Progenitor cell of endocrine pancreas (in vitro differentiated cells): ENCODE measurements around the gene ENTHD1. TPM values are rescaled to one million over a fixed set of nuclear protein-coding genes. Genes with fewer than 3 reads are reported as not detected.

Experiments used
- DNase-seq: peaks from one replicate; pipeline ENCODE4 v3.0.0; 2021; ENCODE audit warnings: low spot score; ENCODE audit not compliant: unreplicated experiment
- H3K27ac Mint-ChIP-seq: 2 replicates; pipeline ENCODE4 v1.8.0; 2021; ENCODE audit warnings: mild to moderate bottlenecking, moderate library complexity, mixed read lengths
- H3K27me3 Mint-ChIP-seq: 2 replicates; pipeline ENCODE4 v1.8.0; 2021; ENCODE audit warnings: mixed read lengths
- H3K36me3 Mint-ChIP-seq: 2 replicates; pipeline ENCODE4 v1.8.0; 2022; ENCODE audit warnings: mixed read lengths; ENCODE audit not compliant: insufficient read depth
- H3K4me1 Mint-ChIP-seq: 2 replicates; pipeline ENCODE4 v1.8.0; 2021; ENCODE audit warnings: low read depth, mixed read lengths
- H3K4me3 Mint-ChIP-seq: 2 replicates; pipeline ENCODE4 v1.8.0; 2021; ENCODE audit warnings: low read depth, mild to moderate bottlenecking, moderate library complexity, mixed read lengths
- H3K9me3 Mint-ChIP-seq: 2 replicates; pipeline ENCODE4 v1.8.0; 2021; ENCODE audit warnings: low read depth, mixed read lengths
- total RNA-seq: library from RNA; stranded (reverse); gene quantifications from 2 replicates; pipeline ENCODE4 v1.2.1, GENCODE V29; 2021
- TF ChIP-seq, protein P1 (sequence below): fragments of 200-600 bp; sonication (generic); IDR thresholded peaks from one replicate; pipeline ENCODE4 v1.5.0; 2021; ENCODE audit warnings: antibody characterized with exemption, mild to moderate bottlenecking; ENCODE audit not compliant: unreplicated experiment

ENTHD1 gene
- total RNA-seq, 1 donor from 2014 or later: not detected

GRCh38 chr22:39818094-39818493, 75.5 kb downstream of the ENTHD1 start:
- Mint-ChIP-seq H3K4me1 (no peaks in the 10 kb centered on the region), H3K27me3 (peaks cover 9% of the 10 kb centered on the region), H3K27ac (no peak overlapping the region), H3K9me3 (no peaks in the 10 kb centered on the region), H3K36me3 (no peaks in the 10 kb centered on the region), H3K4me3 (no peak overlapping the region)
- no peak for DNase-seq
- TF ChIP-seq, protein P1, sequence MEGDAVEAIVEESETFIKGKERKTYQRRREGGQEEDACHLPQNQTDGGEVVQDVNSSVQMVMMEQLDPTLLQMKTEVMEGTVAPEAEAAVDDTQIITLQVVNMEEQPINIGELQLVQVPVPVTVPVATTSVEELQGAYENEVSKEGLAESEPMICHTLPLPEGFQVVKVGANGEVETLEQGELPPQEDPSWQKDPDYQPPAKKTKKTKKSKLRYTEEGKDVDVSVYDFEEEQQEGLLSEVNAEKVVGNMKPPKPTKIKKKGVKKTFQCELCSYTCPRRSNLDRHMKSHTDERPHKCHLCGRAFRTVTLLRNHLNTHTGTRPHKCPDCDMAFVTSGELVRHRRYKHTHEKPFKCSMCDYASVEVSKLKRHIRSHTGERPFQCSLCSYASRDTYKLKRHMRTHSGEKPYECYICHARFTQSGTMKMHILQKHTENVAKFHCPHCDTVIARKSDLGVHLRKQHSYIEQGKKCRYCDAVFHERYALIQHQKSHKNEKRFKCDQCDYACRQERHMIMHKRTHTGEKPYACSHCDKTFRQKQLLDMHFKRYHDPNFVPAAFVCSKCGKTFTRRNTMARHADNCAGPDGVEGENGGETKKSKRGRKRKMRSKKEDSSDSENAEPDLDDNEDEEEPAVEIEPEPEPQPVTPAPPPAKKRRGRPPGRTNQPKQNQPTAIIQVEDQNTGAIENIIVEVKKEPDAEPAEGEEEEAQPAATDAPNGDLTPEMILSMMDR: no peak

GRCh38 chr22:39815932-39816331, 77.6 kb downstream of the ENTHD1 start:
- Mint-ChIP-seq H3K27me3 (peaks cover 7% of the 10 kb centered on the region), H3K4me1 (no peaks in the 10 kb centered on the region), H3K27ac (no peak overlapping the region), H3K36me3 (no peaks in the 10 kb centered on the region), H3K4me3 (no peak overlapping the region), H3K9me3 (no peaks in the 10 kb centered on the region)
- TF ChIP-seq, protein P1: no peak
- no peak for DNase-seq

DNA sequence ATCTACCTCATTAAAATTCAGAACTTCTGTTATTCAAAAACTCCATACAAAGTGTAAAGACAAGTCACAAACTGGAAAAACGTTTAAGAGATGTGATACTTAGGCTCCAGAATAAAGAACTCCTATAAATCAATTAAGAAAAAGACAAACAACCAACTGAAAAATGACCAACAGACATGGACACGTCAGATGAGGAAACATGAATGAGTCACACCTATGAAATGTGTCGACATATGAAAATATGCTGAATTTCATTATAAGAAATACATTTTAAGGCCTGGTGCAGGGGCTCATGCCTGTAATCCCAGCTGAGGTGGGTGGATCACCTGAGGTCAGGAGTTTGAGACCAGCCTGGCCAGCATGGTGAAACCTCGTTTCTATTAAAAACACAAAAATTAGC, 78.7 kb downstream of the ENTHD1 start:
- Mint-ChIP-seq H3K36me3 (no peaks in the 10 kb centered on the region), H3K4me3 (no peak overlapping the region), H3K27ac (no peak overlapping the region), H3K27me3 (peaks cover 7% of the 10 kb centered on the region), H3K4me1 (no peaks in the 10 kb centered on the region), H3K9me3 (no peaks in the 10 kb centered on the region)
- DNase-seq: no peak
- TF ChIP-seq, protein P1: no peak

DNA sequence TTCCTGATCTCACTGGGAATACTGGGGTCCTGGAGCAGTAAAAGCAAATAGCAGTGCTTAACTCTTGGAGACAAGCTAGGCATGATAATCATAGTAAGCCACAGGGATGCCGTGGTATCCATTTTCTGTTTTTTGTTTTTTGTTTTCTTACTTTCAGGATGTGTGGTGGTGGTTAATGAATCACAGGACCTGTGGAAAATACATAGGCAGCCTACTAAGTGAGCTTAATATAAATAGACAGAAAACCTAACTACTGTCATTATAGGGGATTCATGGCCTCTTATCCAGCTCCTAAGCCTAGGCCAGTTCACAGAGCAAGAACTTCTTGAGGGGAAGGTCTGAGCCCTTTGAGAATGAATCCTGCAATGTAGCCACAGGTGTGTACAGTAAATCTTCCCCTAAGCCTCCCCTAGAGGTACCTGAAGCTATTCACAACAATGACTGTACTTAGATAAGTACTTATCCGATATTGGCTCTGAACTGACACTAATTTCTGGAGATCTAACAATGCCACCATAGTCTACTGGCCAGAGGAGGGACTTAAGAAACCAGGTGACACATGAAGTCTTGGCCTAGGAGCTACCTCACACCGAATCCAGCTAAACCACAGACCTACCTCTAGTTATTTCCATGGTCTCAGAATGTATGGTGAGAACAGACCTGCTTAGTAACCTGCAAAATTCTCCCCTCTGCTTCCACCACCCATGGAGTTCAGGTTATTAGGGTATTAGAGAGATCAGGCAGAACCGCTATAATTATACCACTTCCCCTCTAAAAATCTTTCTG, 83.6 kb downstream of the ENTHD1 start:
- Mint-ChIP-seq H3K9me3 (no peaks in the 10 kb centered on the region), H3K36me3 (no peaks in the 10 kb centered on the region), H3K27me3 (peaks cover 26% of the 10 kb centered on the region), H3K4me1 (no peaks in the 10 kb centered on the region), H3K4me3 (no peak overlapping the region), H3K27ac (no peak overlapping the region)
- TF ChIP-seq, protein P1: no peak
- no peak for DNase-seq

DNA sequence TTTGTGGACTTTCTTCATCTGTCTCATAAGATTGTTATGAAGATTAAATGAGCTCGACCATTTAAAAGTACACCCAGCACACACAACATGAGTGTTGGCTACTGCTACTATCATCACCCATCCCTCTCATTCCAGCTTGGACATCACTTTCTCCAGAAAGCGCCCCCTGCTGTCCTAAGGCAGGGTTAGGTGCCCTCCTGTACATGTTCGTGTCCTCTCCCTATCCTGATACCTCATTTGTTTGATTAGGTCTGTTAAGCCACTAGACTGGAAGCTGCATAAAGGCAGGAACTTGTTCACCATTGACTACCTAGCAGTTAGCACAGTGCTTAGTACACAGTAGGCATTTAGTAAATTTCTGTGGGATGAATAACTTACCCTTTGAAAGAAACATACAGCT, 85.5 kb downstream of the ENTHD1 start:
- Mint-ChIP-seq H3K4me1 (no peaks in the 10 kb centered on the region), H3K36me3 (no peaks in the 10 kb centered on the region), H3K27me3 (peaks cover 33% of the 10 kb centered on the region), H3K4me3 (no peak overlapping the region), H3K27ac (no peak overlapping the region), H3K9me3 (no peaks in the 10 kb centered on the region)
- DNase-seq: no peak
- TF ChIP-seq, protein P1: peak; percentile 29
